ENCODE measurements around the gene GCFC2. TPM values are rescaled to one million over a fixed set of nuclear protein-coding genes. Genes with fewer than 3 reads are reported as not detected.
"Not testable (repeated sequence)": the region's sequence is repeated elsewhere in the genome, so short reads cannot be mapped to it uniquely, and the experiment has no call there.

The GCFC2 gene
- polyA plus RNA-seq, 4 donors, result 42.3 to 52.8 (median 50.5) TPM

DNA sequence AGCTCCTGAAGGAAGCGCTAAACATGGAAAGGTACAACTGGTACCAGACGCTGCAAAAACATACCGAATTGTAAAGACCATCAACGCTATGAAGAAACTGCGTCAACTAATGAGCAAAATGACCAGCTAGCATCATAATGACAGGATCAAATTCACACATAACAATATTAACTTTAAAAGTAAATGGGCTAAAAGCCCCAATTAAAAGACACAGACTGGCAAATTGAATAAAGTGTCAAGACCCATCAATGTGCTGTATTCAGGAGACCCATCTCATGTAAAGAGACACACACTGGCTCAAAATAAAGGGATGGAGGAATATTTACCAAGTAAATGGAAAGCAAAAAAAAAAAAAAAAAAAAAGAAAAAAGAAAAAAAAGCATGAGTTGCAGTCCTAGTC is 27.3 kb downstream of the GCFC2 start:
- DNase-seq (ENCODE audit: low read depth in 4 of 4, low spot score in 2 of 4), result not testable (repeated sequence)

GRCh38 chr2:75680402-75680801 is 30.3 kb downstream of the GCFC2 start:
- no peak for DNase-seq (ENCODE audit: low read depth in 4 of 4, low spot score in 2 of 4)

GRCh38 chr2:75679556-75679955 is 31.2 kb downstream of the GCFC2 start:
- DNase-seq (ENCODE audit: low read depth in 4 of 4, low spot score in 2 of 4), result no peak

GRCh38 chr2:75676464-75676863 is 34.3 kb downstream of the GCFC2 start:
- no peak for DNase-seq (ENCODE audit: low read depth in 4 of 4, low spot score in 2 of 4)

DNA sequence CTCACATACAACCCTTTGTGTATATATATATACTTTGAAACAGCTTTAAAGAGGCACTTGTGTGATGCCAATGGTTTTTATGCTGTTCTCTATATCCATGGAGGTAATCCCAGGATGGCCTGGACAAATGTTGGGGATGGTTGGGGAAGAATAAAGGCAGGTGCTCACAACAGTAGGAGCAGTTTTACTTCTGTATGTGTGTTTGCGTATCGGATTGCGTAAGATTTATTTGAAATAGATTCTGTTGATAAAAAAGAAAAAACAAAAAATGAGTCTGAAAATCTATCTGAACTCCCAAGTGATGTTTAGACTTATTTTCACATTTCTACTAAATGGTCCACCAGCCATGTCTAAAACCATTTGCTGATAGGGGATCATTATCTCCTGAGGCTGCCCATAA is 34.8 kb downstream of the GCFC2 start:
- no peak for DNase-seq (ENCODE audit: low read depth in 4 of 4, low spot score in 2 of 4)

DNA sequence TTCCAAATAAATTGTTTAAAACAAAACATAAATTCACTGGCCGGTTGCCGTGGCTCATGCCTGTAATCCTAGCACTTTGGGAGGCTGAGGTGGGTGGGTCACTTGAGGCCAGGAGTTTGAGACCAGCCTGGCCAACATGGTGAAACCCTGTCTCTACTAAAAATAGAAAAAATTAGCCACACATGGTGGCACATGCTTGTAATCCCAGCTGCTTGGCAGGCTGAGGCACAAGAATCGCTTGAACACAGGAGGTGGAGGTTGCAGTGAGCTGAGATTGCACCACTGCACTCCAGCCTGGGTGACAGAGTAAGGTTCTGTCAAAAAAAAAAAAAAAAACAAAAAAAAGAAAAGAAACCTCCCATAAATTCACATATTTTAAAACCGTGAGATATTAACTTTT is 35.3 kb downstream of the GCFC2 start:
- DNase-seq (ENCODE audit: low read depth in 4 of 4, low spot score in 2 of 4), result not testable (repeated sequence)

DNA sequence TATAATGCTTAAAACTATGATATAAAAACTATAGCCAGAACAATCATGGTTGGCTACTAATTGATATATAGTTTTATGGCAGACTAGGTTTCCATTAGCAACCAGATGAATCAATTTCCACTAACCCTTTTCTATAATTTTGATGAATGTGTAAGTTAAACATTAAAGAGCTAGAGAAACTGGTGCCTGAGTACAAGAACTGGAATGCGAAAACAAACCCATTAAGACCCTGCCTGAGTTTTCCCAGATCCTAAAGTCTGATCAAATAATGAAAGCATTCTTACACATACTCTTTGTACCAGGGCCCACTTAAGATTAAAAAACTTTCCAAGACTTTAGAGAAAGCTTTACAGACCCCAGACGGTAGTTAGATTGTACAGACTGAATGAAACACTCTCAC is 42.8 kb downstream of the GCFC2 start:
- DNase-seq (ENCODE audit: low read depth in 4 of 4, low spot score in 2 of 4), result no peak

- peak in 1 of 4 donors; percentile 25 for DNase-seq (ENCODE audit: low read depth in 4 of 4, low spot score in 2 of 4)
Measured at GRCh38 chr2:75666911-75667310, 43.8 kb downstream of the GCFC2 start.

DNA sequence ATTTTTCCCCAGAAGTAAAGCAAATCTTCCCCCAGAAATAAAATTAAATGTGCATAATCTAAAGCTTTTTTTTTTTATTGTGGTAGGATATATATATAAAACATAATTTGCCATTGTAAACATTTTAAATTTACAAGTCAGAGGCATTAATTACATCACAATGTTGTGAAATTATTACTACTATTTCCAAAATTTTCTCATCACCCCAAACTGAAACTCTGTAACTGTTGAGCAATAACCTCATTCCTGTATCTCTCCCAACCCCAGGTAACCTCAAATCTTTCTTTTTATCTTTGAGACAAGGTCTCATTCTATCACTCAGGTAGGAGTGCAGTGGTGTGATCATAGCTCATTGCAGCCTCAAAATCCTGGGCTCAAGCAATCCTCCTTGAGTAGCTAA is 52.9 kb downstream of the GCFC2 start:
- no peak for DNase-seq (ENCODE audit: low read depth in 4 of 4, low spot score in 2 of 4)

DNA sequence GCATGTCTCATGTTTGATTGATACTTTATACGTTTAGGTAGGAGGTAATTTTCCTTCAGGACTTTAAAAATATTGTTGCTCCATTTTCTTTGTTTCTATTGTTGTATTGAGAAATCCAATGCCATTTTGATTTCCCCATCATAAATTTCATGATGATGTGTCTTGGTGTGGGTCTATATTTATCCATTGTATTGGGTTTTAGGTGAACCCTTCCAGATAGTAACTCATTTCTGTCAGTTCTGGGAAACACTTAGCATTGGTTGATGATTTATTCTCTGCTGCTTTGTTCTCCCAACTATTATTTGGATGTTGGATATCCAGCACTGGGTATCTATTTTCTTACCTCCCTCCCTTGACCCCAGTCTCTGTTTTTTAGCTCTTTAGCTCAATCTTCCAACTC is 54.2 kb downstream of the GCFC2 start:
- DNase-seq (ENCODE audit: low read depth in 4 of 4, low spot score in 2 of 4), result no peak

DNA sequence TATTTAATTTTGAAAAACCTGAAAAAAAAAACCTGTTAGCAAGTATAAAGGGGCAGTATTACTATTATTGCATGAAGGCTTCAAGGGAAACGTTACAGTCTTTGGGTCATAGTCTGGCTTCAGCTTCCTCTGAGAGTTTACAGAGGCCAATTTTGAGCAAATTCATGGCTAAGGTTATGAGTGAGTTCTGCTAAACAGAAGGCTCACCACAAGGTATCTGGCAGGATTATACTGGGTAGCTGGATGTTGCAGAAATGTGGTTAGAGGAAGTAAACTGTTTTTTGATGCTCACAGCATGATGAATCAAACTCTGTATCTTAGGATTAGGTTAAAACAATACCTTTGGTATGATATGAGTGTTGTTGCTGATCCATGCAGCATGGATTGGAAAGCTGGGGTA is 54.9 kb downstream of the GCFC2 start:
- no peak for DNase-seq (ENCODE audit: low read depth in 4 of 4, low spot score in 2 of 4)

DNA sequence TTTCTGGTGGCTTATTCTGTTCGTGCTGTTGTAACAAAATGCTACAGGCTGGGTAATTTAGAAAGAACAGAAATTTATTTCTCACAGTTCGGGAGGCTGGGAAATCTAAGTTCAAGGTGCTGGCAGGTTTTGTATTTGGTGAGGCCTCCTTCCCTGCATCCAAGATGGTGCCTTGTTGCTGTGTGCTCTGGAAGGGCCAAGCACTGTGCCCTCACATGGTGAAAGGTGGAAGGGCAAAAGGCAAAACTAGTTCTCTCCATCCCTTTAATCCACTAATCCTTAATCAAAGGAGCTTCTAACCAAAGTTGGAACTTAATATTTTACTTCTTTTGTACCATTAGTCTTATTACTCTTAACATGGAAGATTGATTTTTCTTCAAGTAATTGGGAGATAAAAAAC is 56.7 kb downstream of the GCFC2 start:
- DNase-seq (ENCODE audit: low read depth in 4 of 4, low spot score in 2 of 4), result no peak

- DNase-seq (ENCODE audit: low read depth in 4 of 4, low spot score in 2 of 4), result no peak
Measured at GRCh38 chr2:75647771-75648170, 62.9 kb downstream of the GCFC2 start.

GRCh38 chr2:75646583-75647425 is 63.9 kb downstream of the GCFC2 start, which contains the start of gene MRPL19:
TSS of gene MRPL19 (plus strand) at chr2:75646783. CDS start at chr2:75646808, 25 bp downstream.
- DNase-seq (ENCODE audit: low read depth in 4 of 4, low spot score in 2 of 4), result peak; percentile 72 to 90 (median 82)

DNA sequence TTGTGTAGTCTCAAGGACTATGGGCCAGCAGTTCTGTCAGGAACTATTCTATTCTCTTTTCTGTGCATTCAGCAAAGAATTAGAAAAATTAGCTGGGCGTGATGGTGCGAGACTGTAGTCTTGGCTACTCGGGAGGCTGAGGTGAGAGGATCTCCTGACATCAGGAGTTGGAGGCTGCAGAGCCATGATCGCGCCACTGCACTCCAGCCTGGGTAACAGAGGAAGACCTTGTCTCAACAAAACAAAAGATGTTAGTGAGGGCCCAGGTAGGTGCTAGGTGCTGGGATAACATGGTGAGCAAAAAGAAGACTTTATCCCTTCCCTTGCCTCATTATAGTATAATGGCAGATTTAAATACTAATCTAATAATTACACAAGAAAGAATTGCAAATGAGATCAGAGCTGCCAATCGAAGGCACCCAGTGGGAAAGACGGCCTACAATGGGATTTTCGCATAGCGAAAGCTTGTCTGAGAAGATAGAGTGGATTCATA is 64.6 kb downstream of the GCFC2 start:
- no peak for DNase-seq (ENCODE audit: low read depth in 4 of 4, low spot score in 2 of 4)

DNA sequence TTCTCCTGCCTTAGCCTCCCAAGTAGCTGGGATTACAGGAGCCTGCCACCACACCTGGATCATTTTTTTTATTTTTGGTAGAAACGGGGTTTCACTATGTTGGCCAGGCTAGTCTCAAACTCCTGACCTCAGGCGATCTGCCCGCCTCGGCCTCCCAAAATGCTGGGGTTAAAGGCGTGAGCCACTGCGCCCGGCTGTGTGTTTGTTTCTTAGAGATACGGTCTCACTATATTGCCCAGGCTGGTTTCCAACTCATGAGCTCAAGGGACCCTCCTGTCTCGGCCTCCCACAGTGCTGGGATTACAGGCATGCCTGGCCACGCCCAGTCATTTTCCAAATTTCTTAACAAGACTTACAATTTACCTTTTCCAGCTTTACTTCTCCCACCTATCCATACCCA is 65.1 kb downstream of the GCFC2 start:
- no peak for DNase-seq (ENCODE audit: low read depth in 4 of 4, low spot score in 2 of 4)

- DNase-seq (ENCODE audit: low read depth in 4 of 4, low spot score in 2 of 4), result no peak
Measured at GRCh38 chr2:75643980-75644379, 66.7 kb downstream of the GCFC2 start.

DNA sequence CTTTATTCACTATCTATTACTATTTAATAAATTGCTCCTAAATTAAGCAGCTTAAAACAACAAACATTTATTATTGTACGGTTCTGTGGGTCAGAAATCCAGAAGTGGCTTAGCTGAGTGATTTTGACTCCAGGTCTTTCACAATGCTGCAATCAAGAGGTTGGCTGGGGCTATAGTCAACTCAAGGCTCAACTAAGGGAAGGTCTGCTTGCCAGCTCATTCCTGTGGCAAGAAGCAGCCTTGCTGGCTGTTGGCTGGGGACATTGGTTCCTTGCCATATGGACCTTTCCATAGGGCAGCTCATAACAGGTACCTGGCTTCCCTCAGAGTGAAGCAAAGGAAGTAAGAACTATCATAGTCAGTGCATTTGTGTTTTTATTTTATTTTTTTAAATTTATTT is 69.1 kb downstream of the GCFC2 start:
- no peak for DNase-seq (ENCODE audit: low read depth in 4 of 4, low spot score in 2 of 4)

DNA sequence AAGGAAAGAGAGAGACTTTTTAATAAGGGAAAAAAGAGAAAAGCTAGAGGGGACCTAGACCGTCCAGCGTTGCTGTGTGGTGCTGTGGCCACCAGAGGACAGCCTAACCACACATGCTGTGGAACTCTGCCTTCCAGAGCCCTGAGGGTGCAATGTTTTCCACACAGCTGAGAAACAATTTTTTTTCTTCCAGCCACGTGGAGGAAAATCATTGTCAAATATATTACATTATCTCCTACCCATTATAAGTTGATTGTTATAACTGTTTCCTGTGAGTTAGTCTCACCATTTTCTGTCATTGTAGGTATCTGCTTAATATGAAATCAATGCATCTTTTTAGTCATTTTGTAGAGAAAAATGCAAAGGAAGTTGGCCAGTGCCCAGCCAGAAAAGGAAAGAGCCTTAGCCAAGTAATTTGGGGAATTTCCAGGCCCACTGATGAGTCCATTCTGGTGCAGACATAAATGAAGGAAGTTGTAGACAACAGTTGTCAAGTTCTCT is 70.0 kb downstream of the GCFC2 start:
- peak in 2 of 4 donors; percentile 38 to 56 for DNase-seq (ENCODE audit: low read depth in 4 of 4, low spot score in 2 of 4)

DNA sequence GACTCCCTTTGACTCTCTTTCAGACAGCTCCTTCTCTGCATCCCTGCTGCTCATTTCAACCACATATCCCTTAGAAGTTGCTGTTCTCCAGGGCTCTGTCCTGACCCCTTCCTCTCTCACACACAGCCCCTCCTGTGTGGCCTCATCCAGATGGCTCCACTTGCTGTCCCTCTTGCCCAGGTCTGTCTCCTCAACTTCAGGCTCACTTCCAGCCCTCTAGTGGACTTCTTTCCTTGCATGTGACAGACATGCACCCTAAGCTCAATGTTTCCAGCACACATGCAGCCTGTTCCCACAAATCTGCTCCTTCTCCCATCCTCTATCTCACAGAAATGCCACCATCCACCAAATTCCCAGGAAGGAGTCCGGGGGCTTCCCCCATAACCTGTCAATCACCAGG is 73.1 kb downstream of the GCFC2 start:
- no peak for DNase-seq (ENCODE audit: low read depth in 4 of 4, low spot score in 2 of 4)

DNA sequence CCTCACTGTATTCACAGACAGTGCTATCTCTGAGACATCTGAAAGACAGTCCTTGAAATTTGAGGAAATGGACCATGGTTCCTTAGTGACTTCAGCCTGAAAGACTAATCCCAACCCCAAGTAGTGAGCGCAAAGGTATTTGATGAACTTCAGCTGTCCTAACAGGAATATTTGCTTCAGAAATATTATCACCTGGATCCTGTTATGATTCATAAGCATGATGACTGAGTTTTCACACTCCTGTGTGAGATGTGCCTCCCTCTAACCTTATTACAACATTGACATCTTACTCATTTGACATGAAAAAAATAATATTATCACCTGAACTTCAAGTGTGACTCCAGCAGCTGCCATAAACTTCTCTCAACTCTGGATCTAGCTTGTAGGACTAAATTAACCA is 75.8 kb downstream of the GCFC2 start:
- no peak for DNase-seq (ENCODE audit: low read depth in 4 of 4, low spot score in 2 of 4)

DNA sequence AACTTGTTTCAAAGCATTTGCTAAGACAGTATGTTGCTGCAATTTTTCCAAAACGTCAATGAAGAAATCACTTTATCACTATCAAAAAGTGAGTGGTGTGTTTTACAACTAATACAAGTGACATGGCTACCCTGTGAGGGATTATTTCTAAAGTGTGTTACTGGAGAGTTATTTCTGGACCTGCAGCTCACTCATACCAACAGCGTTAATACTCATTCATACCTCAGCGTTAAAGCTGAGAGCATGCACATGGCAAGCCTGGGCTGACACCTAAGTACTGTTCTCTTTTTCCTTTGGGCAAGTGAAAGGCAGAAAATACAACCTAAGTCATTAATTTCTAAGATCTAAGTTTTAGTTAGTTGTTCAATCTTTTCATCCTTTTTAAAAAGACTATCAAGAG is 77.1 kb downstream of the GCFC2 start:
- DNase-seq (ENCODE audit: low read depth in 4 of 4, low spot score in 2 of 4), result no peak
